ENCODE measurements around the gene CLTB. TPM values are rescaled to one million over a fixed set of nuclear protein-coding genes. Genes with fewer than 3 reads are reported as not detected.
A peak's percentile ranks its signal among the peaks of the same experiment; 100 is the strongest.

The CLTB gene
- total and polyA plus RNA-seq, 2 of the 13 experiments (the other 11 are each of a cell fraction or from before 2014, with no cell fraction given) = 23.3 to 33.8 TPM

- no peak for TF ChIP-seq ZNF142 (CRISPR knock-in tag; IDR thresholded peaks at IDR 0.05)
- no peak for TF ChIP-seq HOXA9 (CRISPR knock-in tag; IDR thresholded peaks at IDR 0.05; ENCODE audit: borderline replicate concordance)
- TF ChIP-seq ZNF44 (CRISPR knock-in tag; IDR thresholded peaks at IDR 0.05) = peak; percentile 82; the same call in 1 of the 2 replicates
- TF ChIP-seq ZNF460 (CRISPR knock-in tag; IDR thresholded peaks at IDR 0.05; ENCODE audit: borderline replicate concordance) = no peak
- no peak for TF ChIP-seq ZNF180 (CRISPR knock-in tag; IDR thresholded peaks at IDR 0.05; ENCODE audit: borderline replicate concordance, low read depth)
- peak; percentile 37; the same call in 1 of the 2 replicates for TF ChIP-seq PRDM10 (CRISPR knock-in tag; IDR thresholded peaks at IDR 0.05; ENCODE audit: low read depth)
- no peak for TF ChIP-seq BRD4 (CRISPR knock-in tag; IDR thresholded peaks at IDR 0.05)
- TF ChIP-seq CREB3 (CRISPR knock-in tag; IDR thresholded peaks at IDR 0.05) = no peak
- TF ChIP-seq AGO2 (optimal IDR thresholded peaks at IDR 0.05; ENCODE audit: low read depth, low read length) = peak; percentile 57
- TF ChIP-seq U2AF2 (IDR thresholded peaks at IDR 0.05; ENCODE audit: low read depth, low read length) = no peak
- TF ChIP-seq SUZ12 (IDR thresholded peaks at IDR 0.05; ENCODE audit: low read depth, low read length) = peak; percentile 65
- no peak; a peak in 1 of 4 replicates for TF ChIP-seq ATF4 (CRISPR knock-in tag; IDR thresholded peaks at IDR 0.05)
- peak; percentile 36; the same call in 1 of the 2 replicates for TF ChIP-seq ZNF770 (CRISPR knock-in tag; IDR thresholded peaks at IDR 0.05)
- 0 out of 2 replicates have a peak, but pooled peaks have one; percentile 66 for TF ChIP-seq ZNF780A (CRISPR knock-in tag; IDR thresholded peaks at IDR 0.05)
These were observed 54.7 kb downstream of the CLTB start, which contains the start of gene KIAA1191 (continued) for GRCh38 chr5:176361437-176362232.

Data from HepG2 (cell line).